HepG2 (cell line): ENCODE measurements around the gene MCF2L. TPM values are rescaled to one million over a fixed set of nuclear protein-coding genes. Genes with fewer than 3 reads are reported as not detected.

Source experiments
- CEBPG ChIP-seq: IDR thresholded peaks from 2 replicates; pipeline ENCODE4 v1.6.1; 2016
- GTF3A ChIP-seq: sonication (generic); formaldehyde crosslinking; conservative IDR thresholded peaks from 2 replicates; pipeline ENCODE4 v1.4.0; 2020; ENCODE audit warnings: mild to moderate bottlenecking, missing genetic modification reagents
- ISL2 ChIP-seq: sonication (generic); formaldehyde crosslinking; IDR thresholded peaks from 2 replicates; pipeline ENCODE4 v1.5.0; 2020; ENCODE audit warnings: missing genetic modification reagents
- KDM5A ChIP-seq: fragments of 200-600 bp; sonication (generic); IDR thresholded peaks from 2 replicates; pipeline ENCODE4 v1.7.0; 2018; ENCODE audit warnings: antibody characterized with exemption, mild to moderate bottlenecking, low read length, borderline replicate concordance
- NFIB ChIP-seq: sonication (generic); formaldehyde crosslinking; IDR thresholded peaks from 2 replicates; pipeline ENCODE4 v1.9.0; 2021; ENCODE audit warnings: missing genetic modification reagents, mild to moderate bottlenecking, borderline replicate concordance
- SALL1 ChIP-seq: sonication (generic); formaldehyde crosslinking; IDR thresholded peaks from 2 replicates; pipeline ENCODE4 v1.8.0; 2022; ENCODE audit warnings: mild to moderate bottlenecking, missing genetic modification reagents
- SMAD3 ChIP-seq: sonication (generic); formaldehyde crosslinking; IDR thresholded peaks from 2 replicates; pipeline ENCODE4 v1.4.0; 2020; ENCODE audit warnings: missing genetic modification reagents
- SMARCE1 ChIP-seq: fragments of 450-650 bp; IDR thresholded peaks from 2 replicates; pipeline ENCODE4 v1.6.1; 2017; ENCODE audit warnings: borderline replicate concordance
- ZBTB14 ChIP-seq: sonication (generic); formaldehyde crosslinking; IDR thresholded peaks from 2 replicates; pipeline ENCODE4 v1.4.0; 2020; ENCODE audit warnings: missing genetic modification reagents
- ZBTB43 ChIP-seq: sonication (generic); formaldehyde crosslinking; conservative IDR thresholded peaks from 2 replicates; pipeline ENCODE4 v1.4.0; 2020; ENCODE audit warnings: missing genetic modification reagents
- ZNF121 ChIP-seq: sonication (generic); formaldehyde crosslinking; IDR thresholded peaks from 2 replicates; pipeline ENCODE4 v1.5.0; 2020; ENCODE audit warnings: mild to moderate bottlenecking, missing genetic modification reagents
- ZNF546 ChIP-seq: sonication (generic); formaldehyde crosslinking; conservative IDR thresholded peaks from 2 replicates; pipeline ENCODE4 v1.8.1; 2023; ENCODE audit warnings: mild to moderate bottlenecking, missing genetic modification reagents
- ZNF562 ChIP-seq: sonication (generic); formaldehyde crosslinking; IDR thresholded peaks from 2 replicates; pipeline ENCODE4 v1.8.0; 2022; ENCODE audit warnings: missing genetic modification reagents, borderline replicate concordance
- ZNF709 ChIP-seq: sonication (generic); formaldehyde crosslinking; IDR thresholded peaks from 2 replicates; pipeline ENCODE4 v1.5.0; 2020; ENCODE audit warnings: mild to moderate bottlenecking, missing genetic modification reagents
- ZNF761 ChIP-seq: sonication (generic); formaldehyde crosslinking; conservative IDR thresholded peaks from 2 replicates; pipeline ENCODE4 v1.4.0; 2020; ENCODE audit warnings: mild to moderate bottlenecking, missing genetic modification reagents
- ZNF773 ChIP-seq: sonication (generic); formaldehyde crosslinking; IDR thresholded peaks from 2 replicates; pipeline ENCODE4 v1.4.0; 2020; ENCODE audit warnings: missing genetic modification reagents, borderline replicate concordance
- ZNF879 ChIP-seq: sonication (generic); formaldehyde crosslinking; IDR thresholded peaks from 2 replicates; pipeline ENCODE4 v1.8.1; 2023; ENCODE audit warnings: missing genetic modification reagents
- polyA plus RNA-seq, 8 experiments: library from polyadenylated mRNA; depleted of rRNA in 3 of 8; stranded (reverse) in 7 of 8; unstranded in 1 of 8; fragments of >200 nt; fragmentation: Illumina TruSeq in 4 of 8; extraction: Trizol in 4 of 8; gene quantifications; 2 replicates each; pipeline versions ENCODE4 v1.2.1 to v1.2.3, GENCODE V29; 2011 to 2016; ENCODE audit warnings: low read depth in 4 of 8, missing spikeins in 1 of 8, mixed read lengths in 1 of 8; ENCODE audit not compliant: insufficient read depth in 1 of 8
- total RNA-seq, 5 experiments: library from RNA; depleted of rRNA; stranded (reverse); fragments of >200 nt; fragmentation: Illumina TruSeq; extraction: Trizol; gene quantifications; 2 replicates each; pipeline ENCODE4 v1.2.3, GENCODE V29; 2016; ENCODE audit warnings: low read depth in 1 of 5
- TF ChIP-seq, protein P1 (sequence below): IDR thresholded peaks from 2 replicates; pipeline ENCODE4 v1.6.1; 2016; ENCODE audit warnings: missing compliant biosample characterization, missing genetic modification reagents, borderline replicate concordance
- TF ChIP-seq, protein P2 (sequence below): fragments of 450-650 bp; IDR thresholded peaks from 2 replicates; pipeline ENCODE4 v1.6.1; 2017
- TF ChIP-seq, protein P3 (sequence below): sonication (generic); formaldehyde crosslinking; IDR thresholded peaks from 2 replicates; pipeline ENCODE4 v1.8.0; 2022; ENCODE audit warnings: missing genetic modification reagents, mild to moderate bottlenecking, borderline replicate concordance
- TF ChIP-seq, protein P4 (sequence below): sonication (generic); formaldehyde crosslinking; IDR thresholded peaks from 2 replicates; pipeline ENCODE4 v1.4.0; 2020; ENCODE audit warnings: missing genetic modification reagents

MCF2L gene
- total and polyA plus RNA-seq, 2 of the 13 experiments (the other 11 are each of a cell fraction or from before 2014, with no cell fraction given): 19.4 to 28.4 TPM

DNA sequence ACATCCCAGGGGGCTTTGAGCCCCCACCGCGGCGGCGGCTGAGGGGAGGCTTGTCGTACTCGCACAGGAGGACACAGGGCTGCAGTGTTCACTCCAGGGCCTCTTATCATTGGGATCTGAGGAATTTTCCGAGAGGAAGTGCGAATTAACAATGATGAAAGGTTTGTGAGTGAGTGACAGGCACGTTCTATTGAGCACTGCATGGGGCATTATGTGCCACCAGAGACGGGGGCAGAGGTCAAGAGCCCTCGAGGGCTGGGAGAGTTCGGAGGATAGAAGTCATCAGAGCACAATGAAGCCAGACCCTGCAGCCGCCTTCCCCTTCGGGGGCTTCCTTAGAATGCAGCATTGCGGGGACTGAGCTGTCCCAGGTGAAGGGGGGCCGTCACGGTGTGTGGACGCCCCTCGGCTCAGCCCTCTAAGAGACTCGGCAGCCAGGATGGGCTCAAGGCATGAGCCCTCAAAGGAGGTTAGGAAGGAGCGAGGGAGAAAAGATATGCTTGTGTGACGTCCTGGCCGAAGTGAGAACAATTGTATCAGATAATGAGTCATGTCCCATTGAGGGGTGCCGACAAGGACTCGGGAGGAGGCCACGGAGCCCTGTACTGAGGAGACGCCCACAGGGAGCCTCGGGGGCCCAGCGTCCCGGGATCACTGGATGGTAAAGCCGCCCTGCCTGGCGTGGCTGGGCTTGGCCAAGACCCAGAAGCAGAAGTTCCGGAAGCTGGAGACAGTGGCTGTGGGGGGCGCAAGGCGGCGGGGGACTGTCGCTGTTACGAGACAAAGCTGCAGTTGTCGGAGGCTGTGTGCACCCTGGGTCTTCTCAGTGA is 53.9 kb downstream of the MCF2L start (continued):
- TF ChIP-seq, protein P1, sequence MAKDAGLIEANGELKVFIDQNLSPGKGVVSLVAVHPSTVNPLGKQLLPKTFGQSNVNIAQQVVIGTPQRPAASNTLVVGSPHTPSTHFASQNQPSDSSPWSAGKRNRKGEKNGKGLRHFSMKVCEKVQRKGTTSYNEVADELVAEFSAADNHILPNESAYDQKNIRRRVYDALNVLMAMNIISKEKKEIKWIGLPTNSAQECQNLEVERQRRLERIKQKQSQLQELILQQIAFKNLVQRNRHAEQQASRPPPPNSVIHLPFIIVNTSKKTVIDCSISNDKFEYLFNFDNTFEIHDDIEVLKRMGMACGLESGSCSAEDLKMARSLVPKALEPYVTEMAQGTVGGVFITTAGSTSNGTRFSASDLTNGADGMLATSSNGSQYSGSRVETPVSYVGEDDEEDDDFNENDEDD: peak; percentile 31; the same call in 1 of the 2 replicates
- no peak for TF ChIP-seq ZNF562 (CRISPR knock-in tag)
- TF ChIP-seq CEBPG (CRISPR knock-in tag): peak; percentile 66; the same call in 1 of the 2 replicates
- TF ChIP-seq SMARCE1: no peak
- TF ChIP-seq, protein P2, sequence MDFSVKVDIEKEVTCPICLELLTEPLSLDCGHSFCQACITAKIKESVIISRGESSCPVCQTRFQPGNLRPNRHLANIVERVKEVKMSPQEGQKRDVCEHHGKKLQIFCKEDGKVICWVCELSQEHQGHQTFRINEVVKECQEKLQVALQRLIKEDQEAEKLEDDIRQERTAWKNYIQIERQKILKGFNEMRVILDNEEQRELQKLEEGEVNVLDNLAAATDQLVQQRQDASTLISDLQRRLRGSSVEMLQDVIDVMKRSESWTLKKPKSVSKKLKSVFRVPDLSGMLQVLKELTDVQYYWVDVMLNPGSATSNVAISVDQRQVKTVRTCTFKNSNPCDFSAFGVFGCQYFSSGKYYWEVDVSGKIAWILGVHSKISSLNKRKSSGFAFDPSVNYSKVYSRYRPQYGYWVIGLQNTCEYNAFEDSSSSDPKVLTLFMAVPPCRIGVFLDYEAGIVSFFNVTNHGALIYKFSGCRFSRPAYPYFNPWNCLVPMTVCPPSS: no peak
- TF ChIP-seq ISL2 (CRISPR knock-in tag): peak; percentile 92
- no peak for TF ChIP-seq NFIB (CRISPR knock-in tag)
- peak; percentile 28; the same call in 1 of the 2 replicates for TF ChIP-seq ZNF761
- no peak for TF ChIP-seq ZNF709 (CRISPR knock-in tag)
- TF ChIP-seq KDM5A: no peak
- TF ChIP-seq ZNF773 (CRISPR knock-in tag): no peak
- no peak for TF ChIP-seq ZBTB14 (CRISPR knock-in tag)
- no peak; the same call in 1 of the 2 replicates for TF ChIP-seq ZNF546 (CRISPR knock-in tag)
- peak; percentile 79 for TF ChIP-seq SALL1
- TF ChIP-seq ZNF121 (CRISPR knock-in tag): no peak
- TF ChIP-seq, protein P3, sequence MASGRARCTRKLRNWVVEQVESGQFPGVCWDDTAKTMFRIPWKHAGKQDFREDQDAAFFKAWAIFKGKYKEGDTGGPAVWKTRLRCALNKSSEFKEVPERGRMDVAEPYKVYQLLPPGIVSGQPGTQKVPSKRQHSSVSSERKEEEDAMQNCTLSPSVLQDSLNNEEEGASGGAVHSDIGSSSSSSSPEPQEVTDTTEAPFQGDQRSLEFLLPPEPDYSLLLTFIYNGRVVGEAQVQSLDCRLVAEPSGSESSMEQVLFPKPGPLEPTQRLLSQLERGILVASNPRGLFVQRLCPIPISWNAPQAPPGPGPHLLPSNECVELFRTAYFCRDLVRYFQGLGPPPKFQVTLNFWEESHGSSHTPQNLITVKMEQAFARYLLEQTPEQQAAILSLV (CRISPR knock-in tag): no peak
- TF ChIP-seq, protein P4, sequence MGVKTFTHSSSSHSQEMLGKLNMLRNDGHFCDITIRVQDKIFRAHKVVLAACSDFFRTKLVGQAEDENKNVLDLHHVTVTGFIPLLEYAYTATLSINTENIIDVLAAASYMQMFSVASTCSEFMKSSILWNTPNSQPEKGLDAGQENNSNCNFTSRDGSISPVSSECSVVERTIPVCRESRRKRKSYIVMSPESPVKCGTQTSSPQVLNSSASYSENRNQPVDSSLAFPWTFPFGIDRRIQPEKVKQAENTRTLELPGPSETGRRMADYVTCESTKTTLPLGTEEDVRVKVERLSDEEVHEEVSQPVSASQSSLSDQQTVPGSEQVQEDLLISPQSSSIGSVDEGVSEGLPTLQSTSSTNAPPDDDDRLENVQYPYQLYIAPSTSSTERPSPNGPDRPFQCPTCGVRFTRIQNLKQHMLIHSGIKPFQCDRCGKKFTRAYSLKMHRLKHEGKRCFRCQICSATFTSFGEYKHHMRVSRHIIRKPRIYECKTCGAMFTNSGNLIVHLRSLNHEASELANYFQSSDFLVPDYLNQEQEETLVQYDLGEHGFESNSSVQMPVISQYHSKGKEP: peak; percentile 48; the same call in 1 of the 2 replicates
- TF ChIP-seq ZBTB43 (CRISPR knock-in tag): 0 out of 2 replicates have a peak, but pooled peaks have one; percentile 42
- TF ChIP-seq SMAD3 (CRISPR knock-in tag): no peak
- TF ChIP-seq ZNF879 (CRISPR knock-in tag): 0 out of 2 replicates have a peak, but pooled peaks have one; percentile 55
- no peak for TF ChIP-seq GTF3A (CRISPR knock-in tag)
